GM19324 (cell line): ENCODE results near the gene SPRR2F.
"Not testable (repeated sequence)": the region's sequence is repeated elsewhere in the genome, so short reads cannot be mapped to it uniquely, and the experiment has no call there.

Experiments used
- ATAC-seq: cut with Tn5 transposase; IDR thresholded peaks from one replicate; pipeline ENCODE4 v1.9.1; 2021; ENCODE audit warnings: mild to moderate bottlenecking, moderate library complexity; ENCODE audit not compliant: unreplicated experiment, low FRiP score

The SPRR2F gene, protein sequence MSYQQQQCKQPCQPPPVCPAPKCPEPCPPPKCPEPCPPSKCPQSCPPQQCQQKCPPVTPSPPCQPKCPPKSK

GRCh38 chr1:153113416-153113815 is at the start of gene SPRR2F:
Gene SPRR2F, minus strand, starts transcription at chr1:153113516. Its CDS starts 783 bp downstream, at chr1:153112733.
- no peak for ATAC-seq

GRCh38 chr1:153155541-153155940 is 42.2 kb upstream of the SPRR2F start:
- ATAC-seq = no peak

DNA sequence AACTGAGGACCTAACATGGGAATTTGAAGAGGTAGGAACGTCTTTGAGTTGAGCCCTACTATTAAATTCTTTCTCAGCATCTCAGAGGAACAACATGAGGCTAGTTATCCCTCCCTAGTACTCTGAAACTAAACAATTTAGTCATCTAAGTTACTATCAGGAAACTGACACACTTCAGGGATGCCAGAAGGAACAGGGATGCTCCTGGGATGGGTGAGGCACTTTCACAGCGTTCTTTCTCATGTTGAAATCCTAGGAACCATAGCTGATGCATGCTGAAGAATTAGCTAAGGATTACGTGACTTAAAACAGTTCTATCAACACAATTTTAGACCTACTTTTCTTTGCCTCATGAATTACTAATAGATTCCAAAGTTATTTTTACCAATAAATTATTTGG is 39.2 kb upstream of the SPRR2F start:
- no peak for ATAC-seq

DNA sequence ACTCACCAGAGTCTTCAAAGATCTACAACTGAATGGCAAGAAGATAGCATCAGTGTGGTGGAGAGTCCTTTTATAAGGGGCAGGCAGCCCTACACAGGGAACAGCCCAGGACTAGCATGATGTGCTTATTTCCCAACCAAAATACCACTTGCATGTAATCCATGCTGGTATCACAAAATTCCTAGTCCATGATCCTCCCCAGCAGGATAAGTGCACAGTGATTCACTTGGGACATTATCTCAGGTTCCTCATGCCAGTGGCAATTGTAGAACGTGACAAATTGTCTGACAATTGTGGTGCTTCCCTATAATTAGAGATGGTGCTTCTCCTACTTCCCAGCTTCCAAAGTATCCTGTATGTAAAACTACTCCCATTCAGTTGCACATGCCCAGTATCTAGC is 37.5 kb upstream of the SPRR2F start, which contains the start of gene SPRR2G:
Gene SPRR2G (minus strand): TSS at position 45 of the 400 bp plus-strand sequence. CDS start 780 bp downstream, outside the sequence.
- no peak for ATAC-seq

DNA sequence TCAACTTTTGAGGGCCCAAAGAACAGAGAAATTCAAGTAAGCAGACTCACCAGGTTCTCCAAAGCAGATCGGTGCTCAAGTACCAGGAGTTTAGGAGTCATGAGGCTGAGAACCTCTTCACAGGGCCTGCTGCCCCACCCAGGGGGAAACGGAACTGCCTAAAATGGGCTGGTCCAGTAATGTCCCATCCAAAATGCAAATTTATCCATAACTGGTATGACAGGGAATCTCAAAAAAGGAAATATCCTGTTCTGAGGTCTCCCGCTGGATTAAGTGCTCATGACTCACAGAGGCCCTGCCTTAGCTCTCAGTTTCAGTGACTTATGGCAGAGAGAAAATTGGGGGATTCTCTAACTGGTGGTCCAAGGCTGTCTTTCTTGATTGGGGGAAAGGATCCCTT is 28.1 kb upstream of the SPRR2F start:
- ATAC-seq = no peak

- ATAC-seq = no peak
Measured at GRCh38 chr1:153140484-153140883, 27.2 kb upstream of the SPRR2F start.

DNA sequence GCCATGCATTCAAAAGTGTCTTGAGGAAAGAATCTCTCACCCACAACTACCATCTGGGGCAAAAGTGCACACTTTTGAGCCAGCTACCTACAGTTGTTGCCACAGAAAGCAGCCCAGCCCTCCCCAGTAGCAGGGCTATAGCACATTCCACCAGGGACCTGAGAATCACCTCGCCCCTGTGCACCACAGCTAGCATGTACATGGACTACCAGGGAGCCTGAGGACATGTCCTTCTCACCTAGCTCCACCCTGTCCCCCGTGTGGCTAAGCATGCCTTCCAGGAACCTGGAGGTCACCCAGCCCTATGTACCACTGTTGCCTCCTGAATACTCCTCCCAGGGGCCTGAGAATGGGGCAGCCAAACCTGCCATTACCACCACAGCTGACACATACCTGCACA is 20.4 kb upstream of the SPRR2F start:
- no peak for ATAC-seq

DNA sequence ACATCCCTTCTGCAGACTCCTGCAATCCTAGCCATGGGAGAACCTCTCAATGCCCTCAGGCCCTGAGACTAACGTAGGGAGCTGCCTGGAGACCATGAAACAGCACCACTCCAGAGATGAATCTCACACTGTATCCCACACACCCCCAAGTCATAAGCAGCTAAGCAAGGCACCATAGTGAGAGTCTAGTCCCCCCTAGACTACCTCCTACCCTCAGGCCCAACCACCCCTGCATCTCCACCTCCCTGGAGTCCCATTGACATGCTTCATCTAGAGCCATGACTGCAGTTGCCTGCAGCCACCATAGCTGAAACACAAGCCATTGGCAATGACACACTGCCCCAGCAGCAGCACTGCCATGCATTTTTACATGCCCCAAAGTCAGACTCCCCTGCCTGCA is 20.0 kb upstream of the SPRR2F start:
- no peak for ATAC-seq

GRCh38 chr1:153128688-153129087 is 15.4 kb upstream of the SPRR2F start:
- ATAC-seq = not testable (repeated sequence)

DNA sequence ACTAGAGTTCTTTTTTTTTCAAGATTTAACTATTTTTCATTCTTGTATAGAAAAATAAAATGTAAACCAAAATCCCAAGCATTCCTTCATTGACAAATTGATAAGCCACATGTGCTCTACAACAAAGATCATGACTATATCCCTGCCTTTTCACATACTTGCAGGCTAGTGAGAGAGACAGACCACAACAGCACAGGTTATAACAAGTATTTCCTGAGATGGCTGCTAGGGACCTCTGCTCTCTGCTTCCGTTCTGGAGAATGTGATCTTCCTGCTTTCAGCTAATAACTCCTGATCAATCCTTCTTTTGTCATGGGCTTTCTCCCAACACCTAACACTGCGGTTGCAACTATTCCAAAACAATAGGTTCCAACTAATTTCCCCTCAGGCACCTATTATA is 14.0 kb upstream of the SPRR2F start:
- no peak for ATAC-seq

- no peak for ATAC-seq
Measured at GRCh38 chr1:153125536-153125935, 12.2 kb upstream of the SPRR2F start.

GRCh38 chr1:153123793-153124192 is 10.5 kb upstream of the SPRR2F start:
- ATAC-seq = not testable (repeated sequence)

GRCh38 chr1:153122831-153123421 is 9.6 kb upstream of the SPRR2F start:
- ATAC-seq = no peak

- ATAC-seq = no peak
Measured at GRCh38 chr1:153120945-153121344, 7.6 kb upstream of the SPRR2F start.

DNA sequence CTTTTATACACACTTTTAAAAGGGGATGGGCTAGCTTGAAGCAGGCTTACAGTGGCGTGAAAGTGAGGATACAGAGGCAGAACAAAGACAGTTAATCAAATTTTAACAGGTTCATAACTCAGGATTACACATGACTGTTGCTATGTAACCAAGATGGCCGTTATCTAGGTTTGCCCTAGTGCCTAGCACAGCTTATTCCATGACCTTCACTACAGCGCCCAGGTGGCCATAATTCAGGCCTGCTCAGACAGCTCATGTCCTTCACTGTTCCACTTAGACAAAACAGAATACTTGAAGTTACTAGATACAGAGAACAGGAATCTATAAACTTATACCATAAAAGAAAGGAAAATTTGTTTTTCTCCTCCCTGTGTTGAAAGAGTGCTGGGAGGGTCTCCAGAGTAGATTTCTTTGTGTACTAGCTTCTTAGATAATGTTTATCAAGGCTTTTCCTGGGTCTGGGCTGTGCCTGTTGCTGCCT is 6.2 kb upstream of the SPRR2F start:
- ATAC-seq = no peak

DNA sequence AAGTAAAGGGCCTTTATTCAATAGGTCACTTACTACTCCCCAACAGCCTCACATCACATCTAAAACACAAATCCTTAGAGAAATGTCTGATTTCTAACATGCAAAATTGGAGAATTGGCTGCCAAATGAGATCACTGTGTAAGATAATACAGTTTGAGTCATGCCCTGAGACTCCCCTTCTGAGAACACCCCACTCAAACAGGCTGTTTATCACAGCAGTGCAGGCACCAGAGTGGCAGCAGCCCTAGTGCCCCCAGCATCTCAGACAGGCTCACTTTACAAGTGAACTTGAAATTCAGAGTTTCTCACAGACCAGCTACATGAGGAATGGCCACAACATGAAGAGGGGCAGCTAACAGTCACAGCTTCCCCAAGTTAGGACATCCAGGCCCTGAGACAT is 1.9 kb upstream of the SPRR2F start:
- not testable (repeated sequence) for ATAC-seq

GRCh38 chr1:153112454-153112853 is 862 bp downstream of the SPRR2F start:
- not testable (repeated sequence) for ATAC-seq

GRCh38 chr1:153100245-153100644 is 13.1 kb downstream of the SPRR2F start:
- ATAC-seq = no peak

- no peak for ATAC-seq
Measured at GRCh38 chr1:153099461-153100045, 13.8 kb downstream of the SPRR2F start.

GRCh38 chr1:153095764-153096163 is 17.6 kb downstream of the SPRR2F start:
- no peak for ATAC-seq

DNA sequence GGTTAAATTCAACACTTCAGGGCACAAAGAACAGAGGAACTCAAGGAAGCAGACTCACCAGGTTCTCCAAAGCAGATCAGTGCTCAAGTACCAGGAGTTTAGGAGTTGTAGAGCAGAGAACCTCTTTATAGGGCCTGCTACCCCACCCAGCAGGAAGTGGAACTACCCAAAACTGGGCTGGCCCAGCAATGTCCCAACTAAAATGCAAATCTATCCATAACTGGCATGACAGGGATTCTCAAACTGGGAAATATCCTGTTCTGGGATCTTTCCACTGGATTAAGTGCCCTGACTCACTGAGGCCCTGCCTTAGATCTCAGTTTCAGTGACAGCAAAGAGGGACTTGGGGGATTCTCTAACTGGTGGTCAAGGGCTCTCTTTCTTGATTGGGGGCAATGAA is 18.9 kb downstream of the SPRR2F start, which contains the start of gene SPRR2E:
Gene SPRR2E (minus strand): TSS at position 101 of the 400 bp plus-strand sequence. CDS start 775 bp downstream, outside the sequence.
- no peak for ATAC-seq

DNA sequence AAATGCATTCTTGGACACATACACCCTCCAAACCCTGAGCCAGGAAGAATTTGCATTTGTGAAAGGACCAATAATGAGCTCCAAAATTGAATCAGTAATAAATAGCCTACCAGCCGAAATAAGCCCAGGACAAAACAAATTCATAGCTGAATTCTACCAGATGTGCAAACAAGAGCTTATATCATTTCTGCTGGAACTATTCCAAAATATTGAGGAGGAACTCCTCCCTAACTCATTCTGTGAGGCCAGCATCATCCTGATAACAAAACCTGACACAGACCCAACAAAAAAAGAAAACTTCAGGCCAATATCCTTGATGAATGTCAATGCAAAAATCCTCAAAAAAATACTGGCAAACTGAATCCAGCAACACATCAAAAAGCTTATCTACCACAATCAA is 25.7 kb downstream of the SPRR2F start:
- no peak for ATAC-seq
